GM12878 (cell line): ENCODE results near the gene GRAMD1B. TPM values are rescaled to one million over a fixed set of nuclear protein-coding genes. Genes with fewer than 3 reads are reported as not detected.

Experiments used
- ASH2L ChIP-seq: fragments of 300-600, 200-600 bp; sonication (generic); IDR thresholded peaks from 2 replicates; pipeline ENCODE4 v1.6.1; 2017; ENCODE audit warnings: low read depth, mild to moderate bottlenecking, borderline replicate concordance
- BACH1 ChIP-seq: fragments of 450-650 bp; IDR thresholded peaks from 2 replicates; pipeline ENCODE4 v1.6.1; 2017; ENCODE audit warnings: mild to moderate bottlenecking, borderline replicate concordance
- CHD2 ChIP-seq: IDR thresholded peaks from 2 replicates; pipeline ENCODE4 v1.6.1; 2011; ENCODE audit warnings: low read depth, low read length, improper control_type of control experiment, borderline replicate concordance
- E2F8 ChIP-seq: fragments of 450-650 bp; IDR thresholded peaks from 2 replicates; pipeline ENCODE4 v1.6.1; 2018; ENCODE audit warnings: mild to moderate bottlenecking, low read depth, moderate library complexity; ENCODE audit not compliant: partially characterized antibody
- EP300 ChIP-seq, 2 experiments: fragments of 150-350 bp in 1 of 2; IDR thresholded peaks; 2 replicates each; pipeline ENCODE4 v1.6.1; 2011 to 2012; ENCODE audit warnings: low read depth in 2 of 2, low read length in 2 of 2, borderline replicate concordance in 1 of 2, improper control_type of control experiment in 1 of 2, inconsistent platforms in 1 of 2; ENCODE audit not compliant: control insufficient read depth in 1 of 2
- HSF1 ChIP-seq: fragments of 150-350 bp; IDR thresholded peaks from 2 replicates; pipeline ENCODE4 v1.6.1; 2014; ENCODE audit warnings: mild to moderate bottlenecking, low read depth, low read length
- IRF5 ChIP-seq: fragments of 450-650 bp; IDR thresholded peaks from 2 replicates; pipeline ENCODE4 v1.6.1; 2017; ENCODE audit warnings: borderline replicate concordance
- KDM1A ChIP-seq: fragments of 200-600 bp; sonication (generic); IDR thresholded peaks from 2 replicates; pipeline ENCODE4 v1.6.1; 2016; ENCODE audit warnings: borderline replicate concordance
- MEF2B ChIP-seq: fragments of 450-650 bp; IDR thresholded peaks from 2 replicates; pipeline ENCODE4 v1.6.1; 2018; ENCODE audit warnings: mild to moderate bottlenecking, moderate library complexity; ENCODE audit not compliant: partially characterized antibody, poor library complexity, severe bottlenecking
- NFYA ChIP-seq: IDR thresholded peaks from 2 replicates; pipeline ENCODE4 v1.6.1; 2011; ENCODE audit warnings: low read depth, mild to moderate bottlenecking, low read length, improper control_type of control experiment, borderline replicate concordance
- PAX5 ChIP-seq: IDR thresholded peaks from 2 replicates; pipeline ENCODE4 v1.6.1; 2011; ENCODE audit warnings: low read depth, low read length, borderline replicate concordance
- SPI1 ChIP-seq: IDR thresholded peaks from 2 replicates; pipeline ENCODE4 v1.6.1; 2011; ENCODE audit warnings: low read depth, mild to moderate bottlenecking, low read length, moderate library complexity, borderline replicate concordance; ENCODE audit not compliant: insufficient read depth
- SREBF1 ChIP-seq: IDR thresholded peaks from 2 replicates; pipeline ENCODE4 v1.6.1; 2012; ENCODE audit warnings: mild to moderate bottlenecking, low read length
- TAF1 ChIP-seq: IDR thresholded peaks from 2 replicates; pipeline ENCODE4 v1.6.1; 2011; ENCODE audit warnings: mild to moderate bottlenecking, low read depth, low read length, borderline replicate concordance
- TBL1XR1 ChIP-seq: IDR thresholded peaks from 2 replicates; pipeline ENCODE4 v1.6.1; 2012; ENCODE audit warnings: low read depth, low read length, improper control_type of control experiment
- ZBED1 ChIP-seq: IDR thresholded peaks from 2 replicates; pipeline ENCODE4 v1.6.1; 2016; ENCODE audit warnings: borderline replicate concordance
- ZNF217 ChIP-seq: fragments of 450-650 bp; IDR thresholded peaks from 2 replicates; pipeline ENCODE4 v1.6.1; 2017; ENCODE audit warnings: antibody characterized with exemption, mild to moderate bottlenecking
- ZNF384 ChIP-seq: IDR thresholded peaks from 2 replicates; pipeline ENCODE4 v1.6.1; 2012; ENCODE audit warnings: low read depth, mild to moderate bottlenecking, low read length, improper control_type of control experiment, borderline replicate concordance
- ZNF687 ChIP-seq: fragments of 450-650 bp; IDR thresholded peaks from 2 replicates; pipeline ENCODE4 v1.6.1; 2017; ENCODE audit warnings: mild to moderate bottlenecking, moderate library complexity
- polyA plus RNA-seq, 11 experiments: library from polyadenylated mRNA; depleted of rRNA in 4 of 11; unstranded in 6 of 11; stranded (reverse) in 5 of 11; fragments of >200 nt; fragmentation: Nextera tagmentation in 4 of 11; fragmentation: Illumina TruSeq in 1 of 11; extraction: Ambion mirVana in 4 of 11; extraction: Trizol in 1 of 11; gene quantifications; 1 replicate in 1 of 11; 2 replicates in 10 of 11; pipeline versions ENCODE4 v1.2.1 to v1.2.3, GENCODE V29; 2011 to 2016; ENCODE audit warnings: inconsistent platforms in 2 of 11, missing spikeins in 2 of 11, low read depth in 1 of 11
- total RNA-seq, 4 experiments: library from RNA; depleted of rRNA in 3 of 4; stranded (reverse); fragments of >200 nt in 3 of 4; fragmentation: Illumina TruSeq in 1 of 4; extraction: Trizol in 1 of 4; gene quantifications; 2 replicates each; pipeline versions ENCODE4 v1.2.1 to v1.2.3, GENCODE V29; 2013 to 2021

Gene GRAMD1B
- total and polyA plus RNA-seq, 10 of the 15 experiments (the other 5 are each of a cell fraction or from before 2014, with no cell fraction given) = 1.9 to 49.1 (median 26.9) TPM

GRCh38 chr11:123381817-123382554 is 48.1 kb upstream of the GRAMD1B start (continued):
- TF ChIP-seq E2F8 (no peak), HSF1 (no peak), ZNF384 (no peak), IRF5 (no peak), ZNF217 (no peak; the same call in 1 of the 2 replicates), MEF2B (peak; percentile 63), SPI1 (peak; percentile 60; the same call in 1 of the 2 replicates), TAF1 (0 out of 2 replicates have a peak, but pooled peaks have one; percentile 18), ZNF687 (peak; percentile 31; the same call in 1 of the 2 replicates), PAX5 (peak; percentile 9), ZBED1 (peak; percentile 82; the same call in 1 of the 2 replicates), CHD2 (no peak; the same call in none of the 2 replicates), TBL1XR1 (peak; percentile 61; the same call in 1 of the 2 replicates), BACH1 (no peak), SREBF1 (no peak), ASH2L (no peak), KDM1A (no peak), EP300 (IDR thresholded peaks at IDR 0.05; ENCODE audit: borderline replicate concordance in 1 of 2, control insufficient read depth in 1 of 2, low read depth in 2 of 2, low read length in 2 of 2) (peak; percentile 44 to 68; a peak in 2 of 4 replicates), NFYA (no peak)
